Measurements from ENCODE around the gene TMED4.

TMED4 gene

GRCh38 chr7:44606341-44607140 is 24.5 kb upstream of the TMED4 start, which contains the start of gene OGDH:
Gene OGDH (plus strand): TSS chr7:44606627. CDS start chr7:44624344, 17,717 bp downstream.
- H3K79me2 ChIP-seq (ENCODE audit: low read length) = peaks cover 43% of the 10 kb centered on the region
- peak within 1 kb of the TSS; percentile 76 for H3K27ac ChIP-seq (ENCODE audit: low read length)
- peak within 1 kb of the TSS; percentile 100 for H3K4me2 ChIP-seq (ENCODE audit: low read length)
- H3K4me3 ChIP-seq (ENCODE audit: low read length) = peak within 1 kb of the TSS; percentile 88
- peaks cover 3% of the 10 kb centered on the region for H3K36me3 ChIP-seq (replicated peaks; ENCODE audit: low read depth, low read length)
- peaks cover 9% of the 10 kb centered on the region; the same call in 1 of the 2 replicates for H4K20me1 ChIP-seq (ENCODE audit: insufficient read depth, low read length)
- 0 out of 2 replicates have a peak, but pooled peaks cover 2% of the 10 kb centered on the region for H3K27me3 ChIP-seq (ENCODE audit: low read depth, low read length)
- H2AFZ ChIP-seq (ENCODE audit: low read depth, low read length) = peak within 1 kb of the TSS; percentile 57
- peaks cover 19% of the 10 kb centered on the region for H3K4me1 ChIP-seq (ENCODE audit: low read length)
- H3K9ac ChIP-seq (ENCODE audit: low read length) = peak within 1 kb of the TSS; percentile 93
- TF ChIP-seq CTCF (IDR thresholded peaks at IDR 0.05; ENCODE audit: low read depth, low read length) (no peak), EZH2phosphoT487 (IDR thresholded peaks at IDR 0.05; ENCODE audit: low read depth) (no peak)
- no peaks in the 10 kb centered on the region for H3K9me3 ChIP-seq (ENCODE audit: insufficient read depth, low read length)

DNA sequence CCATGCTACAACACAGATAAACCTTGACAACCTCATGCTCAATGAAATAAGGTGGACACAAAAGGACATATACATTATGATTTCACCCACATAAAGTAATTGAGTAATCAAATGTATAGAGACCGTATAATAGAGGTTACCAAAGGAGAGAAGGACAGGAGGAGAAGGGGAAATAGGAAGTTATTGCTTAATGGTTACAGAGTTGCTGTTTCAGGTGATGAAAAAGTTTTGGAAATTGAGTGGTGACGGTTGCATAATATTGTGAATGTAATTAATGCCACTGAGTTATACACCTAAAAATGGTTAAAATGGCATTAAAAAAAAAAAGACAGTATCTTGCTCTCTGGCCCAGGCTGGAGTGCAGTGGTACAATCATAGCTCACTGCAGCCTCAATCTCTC is 22.9 kb upstream of the TMED4 start:
- Histone ChIP-seq H3K4me2 (ENCODE audit: low read length) (peak overlapping the region; percentile 74; the same call in 1 of the 2 replicates), H3K79me2 (ENCODE audit: low read length) (peaks cover 31% of the 10 kb centered on the region), H3K27ac (ENCODE audit: low read length) (no peak overlapping the region), H3K4me3 (ENCODE audit: low read length) (no peak overlapping the region), H2AFZ (ENCODE audit: low read depth, low read length) (no peak overlapping the region), H3K9me3 (ENCODE audit: insufficient read depth, low read length) (no peaks in the 10 kb centered on the region), H3K36me3 (replicated peaks; ENCODE audit: low read depth, low read length) (peaks cover 3% of the 10 kb centered on the region), H4K20me1 (ENCODE audit: insufficient read depth, low read length) (peaks cover 7% of the 10 kb centered on the region; the same call in 1 of the 2 replicates), H3K4me1 (ENCODE audit: low read length) (peaks cover 19% of the 10 kb centered on the region), H3K27me3 (ENCODE audit: low read depth, low read length) (0 out of 2 replicates have a peak, but pooled peaks cover 2% of the 10 kb centered on the region), H3K9ac (ENCODE audit: low read length) (no peak overlapping the region)
- TF ChIP-seq EZH2phosphoT487 (IDR thresholded peaks at IDR 0.05; ENCODE audit: low read depth) = no peak
- no peak for TF ChIP-seq CTCF (IDR thresholded peaks at IDR 0.05; ENCODE audit: low read depth, low read length)

GRCh38 chr7:44603193-44603592 is 21.2 kb upstream of the TMED4 start:
- TF ChIP-seq CTCF (IDR thresholded peaks at IDR 0.05; ENCODE audit: low read depth, low read length) (no peak), EZH2phosphoT487 (IDR thresholded peaks at IDR 0.05; ENCODE audit: low read depth) (no peak)
- Histone ChIP-seq H3K4me2 (ENCODE audit: low read length) (no peak overlapping the region), H3K27me3 (ENCODE audit: low read depth, low read length) (0 out of 2 replicates have a peak, but pooled peaks cover 2% of the 10 kb centered on the region), H3K27ac (ENCODE audit: low read length) (no peak overlapping the region), H3K9ac (ENCODE audit: low read length) (no peak overlapping the region), H3K4me3 (ENCODE audit: low read length) (no peak overlapping the region), H3K79me2 (ENCODE audit: low read length) (peaks cover 13% of the 10 kb centered on the region), H4K20me1 (ENCODE audit: insufficient read depth, low read length) (no peaks in the 10 kb centered on the region; the same call in 1 of the 2 replicates), H3K9me3 (ENCODE audit: insufficient read depth, low read length) (no peaks in the 10 kb centered on the region), H3K4me1 (ENCODE audit: low read length) (peaks cover 19% of the 10 kb centered on the region), H2AFZ (ENCODE audit: low read depth, low read length) (no peak overlapping the region), H3K36me3 (replicated peaks; ENCODE audit: low read depth, low read length) (peaks cover 3% of the 10 kb centered on the region)

- Histone ChIP-seq H3K27ac (ENCODE audit: low read length) (no peak overlapping the region), H3K9ac (ENCODE audit: low read length) (no peak overlapping the region), H3K4me3 (ENCODE audit: low read length) (no peak overlapping the region), H3K4me2 (ENCODE audit: low read length) (no peak overlapping the region), H3K36me3 (replicated peaks; ENCODE audit: low read depth, low read length) (no peaks in the 10 kb centered on the region), H3K27me3 (ENCODE audit: low read depth, low read length) (0 out of 2 replicates have a peak, but pooled peaks cover 2% of the 10 kb centered on the region), H2AFZ (ENCODE audit: low read depth, low read length) (no peak overlapping the region), H3K9me3 (ENCODE audit: insufficient read depth, low read length) (no peaks in the 10 kb centered on the region), H3K4me1 (ENCODE audit: low read length) (peaks cover 13% of the 10 kb centered on the region), H4K20me1 (ENCODE audit: insufficient read depth, low read length) (no peaks in the 10 kb centered on the region; the same call in 1 of the 2 replicates), H3K79me2 (ENCODE audit: low read length) (peaks cover 7% of the 10 kb centered on the region)
- TF ChIP-seq EZH2phosphoT487 (IDR thresholded peaks at IDR 0.05; ENCODE audit: low read depth) (no peak), CTCF (IDR thresholded peaks at IDR 0.05; ENCODE audit: low read depth, low read length) (no peak)
Observed at GRCh38 chr7:44602576-44602910, 20.5 kb upstream of the TMED4 start.

All from OCI-LY3 (cell line).